ENCODE measurements around the gene PKD1.

DNA sequence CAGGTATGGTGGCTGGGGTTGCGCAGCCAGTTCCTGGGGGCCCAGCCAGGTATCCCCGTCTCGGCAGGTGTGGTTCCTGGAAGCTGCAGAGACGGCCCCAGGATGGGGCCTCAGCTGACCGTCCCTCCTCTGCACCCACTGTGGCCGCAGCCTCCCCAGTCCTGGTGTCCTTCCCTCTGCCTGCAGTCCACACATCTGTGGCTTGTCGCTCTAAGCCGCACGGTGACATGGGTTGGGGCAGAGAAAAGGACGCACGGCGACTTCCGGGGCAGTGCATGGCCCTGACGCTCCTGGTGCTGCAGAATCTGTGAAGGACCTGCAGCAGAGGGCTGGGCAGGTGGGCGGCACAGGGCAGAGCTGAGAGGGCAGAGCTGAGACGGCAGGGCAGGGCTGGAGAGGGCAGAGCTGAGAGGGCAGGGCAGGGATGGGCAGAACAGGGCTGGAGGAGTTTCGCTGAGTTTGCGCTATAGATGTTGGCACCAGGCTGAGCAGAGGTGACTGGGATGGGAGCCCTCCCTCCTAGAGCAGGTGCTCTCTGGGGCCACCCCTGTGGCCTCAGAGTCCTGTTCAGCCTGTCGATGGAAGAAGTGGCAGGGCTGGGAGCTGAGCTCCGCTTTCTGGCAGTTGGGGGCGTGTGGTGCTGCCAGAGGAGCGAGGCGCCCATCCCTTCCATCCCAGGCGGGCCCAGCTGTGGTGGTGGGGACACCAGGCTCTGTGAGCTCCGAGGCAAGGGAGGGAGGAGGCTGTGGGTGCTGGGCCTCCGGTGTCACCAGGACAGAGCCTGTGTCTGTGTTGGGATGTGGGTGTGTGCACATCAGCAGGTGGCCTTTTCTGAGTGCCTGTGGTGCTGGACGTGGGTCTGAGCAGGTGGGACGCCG lies 64.9 kb downstream of the PKD1 start:
- no peak for TF ChIP-seq EZH2 (IDR thresholded peaks at IDR 0.05; ENCODE audit: borderline replicate concordance, insufficient read depth, low read depth, low read length, poor library complexity, severe bottlenecking)
- TF ChIP-seq, protein P1, sequence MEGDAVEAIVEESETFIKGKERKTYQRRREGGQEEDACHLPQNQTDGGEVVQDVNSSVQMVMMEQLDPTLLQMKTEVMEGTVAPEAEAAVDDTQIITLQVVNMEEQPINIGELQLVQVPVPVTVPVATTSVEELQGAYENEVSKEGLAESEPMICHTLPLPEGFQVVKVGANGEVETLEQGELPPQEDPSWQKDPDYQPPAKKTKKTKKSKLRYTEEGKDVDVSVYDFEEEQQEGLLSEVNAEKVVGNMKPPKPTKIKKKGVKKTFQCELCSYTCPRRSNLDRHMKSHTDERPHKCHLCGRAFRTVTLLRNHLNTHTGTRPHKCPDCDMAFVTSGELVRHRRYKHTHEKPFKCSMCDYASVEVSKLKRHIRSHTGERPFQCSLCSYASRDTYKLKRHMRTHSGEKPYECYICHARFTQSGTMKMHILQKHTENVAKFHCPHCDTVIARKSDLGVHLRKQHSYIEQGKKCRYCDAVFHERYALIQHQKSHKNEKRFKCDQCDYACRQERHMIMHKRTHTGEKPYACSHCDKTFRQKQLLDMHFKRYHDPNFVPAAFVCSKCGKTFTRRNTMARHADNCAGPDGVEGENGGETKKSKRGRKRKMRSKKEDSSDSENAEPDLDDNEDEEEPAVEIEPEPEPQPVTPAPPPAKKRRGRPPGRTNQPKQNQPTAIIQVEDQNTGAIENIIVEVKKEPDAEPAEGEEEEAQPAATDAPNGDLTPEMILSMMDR (IDR thresholded peaks at IDR 0.05) = no peak

Measured in B cell (primary cell).